Gastrocnemius medialis (tissue), 4 donors: Measurements from ENCODE around the gene GABBR2.

ENCODE experiments used
- CTCF ChIP-seq, 5 experiments: fragments of 450-650 bp in 3 of 5; fragments of 200-600 bp in 2 of 5; sonication (generic) in 2 of 5; IDR thresholded peaks in 4 of 5; conservative IDR thresholded peaks in 1 of 5; 1 replicate in 4 of 5; 2 replicates in 1 of 5; pipeline ENCODE4 v1.5.1; 2016 to 2019; ENCODE audit warnings: antibody characterized with exemption in 5 of 5, mild to moderate bottlenecking in 3 of 5, moderate library complexity in 3 of 5
- POLR2A ChIP-seq, 2 donors: fragments of 450-650 bp; IDR thresholded peaks; one replicate each; pipeline ENCODE4 v1.6.1; 2017; ENCODE audit warnings: antibody characterized with exemption in 2 of 2, mild to moderate bottlenecking in 2 of 2, moderate library complexity in 2 of 2

GRCh38 chr9:98647236-98647635, 61.5 kb downstream of the GABBR2 start:
- TF ChIP-seq POLR2A (IDR thresholded peaks at IDR 0.05) (no peak), CTCF (IDR thresholded peaks at IDR 0.05 in 4 of 5, conservative IDR thresholded peaks at IDR 0.05 in 1 of 5) (no peak)
